HG03045 (cell line): Measurements from ENCODE around the gene MLN.

Source experiments
- ATAC-seq: cut with Tn5 transposase; IDR thresholded peaks from one replicate; pipeline ENCODE4 v1.9.1; 2021; ENCODE audit warnings: mild to moderate bottlenecking, moderate library complexity; ENCODE audit not compliant: unreplicated experiment

MLN gene

GRCh38 chr6:33774774-33775173, 29.0 kb downstream of the MLN start:
- ATAC-seq = no peak

DNA sequence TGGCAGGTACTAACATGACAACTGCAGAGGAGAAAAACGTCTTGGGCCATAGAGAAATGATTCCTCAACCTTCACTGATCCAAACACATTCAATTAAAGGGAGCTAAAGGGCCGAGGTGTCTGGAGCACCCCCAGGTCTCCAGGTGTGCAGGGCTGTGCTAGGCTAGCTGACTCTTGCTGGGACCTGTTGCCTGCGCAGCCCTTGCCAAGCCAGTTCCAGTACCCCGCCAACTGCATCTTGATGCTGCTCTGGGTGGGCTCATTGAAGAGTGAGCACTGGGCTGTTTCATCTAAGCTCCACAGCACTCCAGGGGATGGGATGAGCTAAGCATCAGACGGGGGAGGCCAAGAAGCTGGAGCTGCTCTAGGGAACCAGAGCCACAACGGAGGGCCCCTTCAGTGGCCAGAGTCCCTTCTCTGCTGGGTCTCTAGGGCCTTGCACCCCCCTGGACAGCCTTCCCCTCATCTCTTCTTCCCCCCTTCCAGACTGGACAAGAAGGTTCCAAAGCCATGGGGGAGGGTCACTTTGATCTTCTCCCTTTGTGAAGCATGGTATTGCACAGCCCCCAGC, 30.8 kb downstream of the MLN start:
- ATAC-seq = no peak

DNA sequence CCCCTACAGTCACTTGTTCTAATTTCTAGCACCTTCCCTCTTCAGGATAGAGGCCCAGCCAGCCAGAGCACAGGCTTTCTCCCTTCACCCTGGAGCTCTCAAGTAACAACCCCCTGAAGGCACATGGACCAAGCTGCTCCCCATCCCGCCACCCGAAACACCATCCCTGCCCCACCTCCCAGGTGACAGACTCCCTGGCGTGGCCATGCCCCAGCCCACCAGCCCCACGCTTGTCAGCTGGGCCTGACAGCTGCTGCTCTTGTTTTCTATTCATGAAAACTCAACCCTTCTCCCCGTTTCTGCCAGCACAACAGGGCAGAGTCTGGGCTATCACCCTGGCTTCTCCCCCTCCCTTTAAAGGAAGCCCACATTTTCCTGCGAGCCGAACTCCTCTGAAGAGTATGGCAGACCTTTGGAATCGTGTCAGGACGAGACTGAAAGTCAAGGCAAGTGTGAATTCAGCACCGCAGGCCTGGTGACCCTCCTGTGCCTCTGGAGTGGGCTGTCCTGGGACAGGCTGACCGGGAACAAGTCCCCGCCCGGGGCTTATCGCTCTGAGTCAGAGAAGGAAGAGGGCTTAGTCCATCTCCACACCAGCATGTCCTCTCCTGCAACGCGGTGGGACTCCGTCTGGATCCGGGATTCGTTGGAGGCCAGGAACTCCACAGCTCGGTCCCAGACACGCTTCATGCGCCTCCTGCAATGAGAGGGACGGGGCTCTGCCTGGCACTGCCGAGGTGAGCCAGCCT, 31.5 kb downstream of the MLN start:
- no peak for ATAC-seq

DNA sequence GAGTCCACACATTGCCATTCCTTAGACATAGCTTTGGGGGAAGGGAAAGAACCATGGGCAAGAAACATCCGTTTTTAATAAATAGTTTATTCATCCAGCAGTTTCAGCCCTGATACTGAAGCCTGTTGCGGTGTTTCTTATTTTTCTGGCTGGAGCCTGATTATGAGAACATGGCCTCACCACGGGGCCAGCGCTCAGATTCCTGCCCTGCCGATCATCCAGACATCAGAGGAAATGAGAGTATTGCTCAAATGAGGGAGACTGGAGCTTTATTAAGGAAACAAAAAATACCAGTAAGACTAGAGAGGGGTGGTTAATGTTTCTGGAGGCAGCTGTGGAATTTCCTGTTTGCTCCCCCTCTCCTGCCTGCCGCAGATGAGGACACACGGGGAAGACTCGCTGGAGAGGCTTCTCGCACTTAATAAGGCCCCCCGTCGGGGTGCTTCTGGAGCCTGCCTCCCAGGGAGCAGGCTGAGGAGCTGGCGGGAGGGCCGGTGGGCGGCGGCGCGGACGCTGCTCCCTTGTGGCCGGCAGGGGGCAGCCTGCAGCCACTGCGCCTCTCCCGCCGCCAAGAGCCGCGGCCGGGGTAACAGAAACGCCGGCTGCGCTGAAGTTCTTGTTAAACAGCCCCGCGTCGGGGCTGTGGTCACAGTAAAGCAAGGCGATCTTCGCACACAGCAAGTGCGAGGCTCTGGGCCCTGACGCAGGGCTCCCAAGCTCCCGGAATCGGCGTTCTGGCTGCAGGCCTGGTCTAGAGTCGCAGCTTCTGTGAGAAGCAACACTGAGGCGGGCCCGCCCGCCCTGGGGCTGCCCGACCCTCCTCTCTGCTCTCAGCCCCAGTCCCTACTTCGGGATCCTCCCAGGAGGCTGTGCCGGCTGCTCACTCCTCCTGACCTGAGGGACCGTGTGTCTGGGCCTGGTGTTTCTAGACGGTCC, 32.4 kb downstream of the MLN start:
- peak; percentile 48 for ATAC-seq

- ATAC-seq = no peak
Observed at GRCh38 chr6:33770833-33771145, 33.0 kb downstream of the MLN start.

GRCh38 chr6:33770124-33770832, 33.5 kb downstream of the MLN start:
- ATAC-seq = no peak

- ATAC-seq = no peak
Observed at GRCh38 chr6:33769248-33769821, 34.5 kb downstream of the MLN start.

DNA sequence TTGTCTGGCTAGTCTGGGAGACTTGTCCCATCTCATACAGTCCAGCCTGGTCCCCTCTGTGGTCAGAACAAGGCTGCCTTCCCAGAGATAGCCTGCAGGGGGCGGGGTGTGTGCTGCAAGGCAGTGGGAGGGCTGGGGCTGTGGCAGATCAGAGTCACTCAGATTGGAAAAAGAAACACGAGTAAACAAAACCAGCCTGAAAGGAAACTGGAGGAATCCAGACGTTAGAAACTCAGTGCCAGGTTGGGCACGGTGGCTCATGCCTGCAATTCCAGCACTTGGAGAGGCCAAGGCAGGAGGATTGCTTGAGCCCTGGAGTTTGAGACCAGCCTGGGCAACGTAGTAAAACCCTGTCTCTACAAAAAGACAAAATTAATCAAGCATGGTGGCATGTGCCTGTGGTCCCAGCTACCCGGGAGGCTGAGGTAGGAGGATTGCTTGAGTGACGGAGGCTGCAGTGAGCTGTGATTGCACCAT, 35.1 kb downstream of the MLN start:
- ATAC-seq = no peak

- ATAC-seq = no peak
Observed at GRCh38 chr6:33766921-33767907, 36.6 kb downstream of the MLN start.

- no peak for ATAC-seq
Observed at GRCh38 chr6:33765368-33765767, 38.4 kb downstream of the MLN start.

GRCh38 chr6:33764036-33764435, 39.8 kb downstream of the MLN start:
- no peak for ATAC-seq

DNA sequence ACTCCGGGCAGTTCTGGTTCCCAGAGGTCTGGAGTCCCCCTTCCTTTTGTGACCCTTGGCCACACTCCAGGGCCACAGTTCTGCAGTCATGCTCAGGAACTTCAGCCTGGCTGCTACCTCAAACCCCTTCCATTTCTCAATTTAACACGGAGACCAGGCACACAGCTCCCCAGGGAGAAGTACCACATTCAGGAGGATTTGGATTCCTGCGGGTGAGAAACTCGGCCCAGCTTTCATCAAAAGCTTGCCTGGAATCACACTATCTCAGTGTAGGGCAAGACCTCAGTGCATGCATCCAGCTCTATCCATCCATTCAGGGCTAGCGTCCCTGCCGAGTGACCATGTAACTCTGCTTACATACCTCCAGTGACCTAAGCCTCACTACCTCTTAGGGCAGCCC, 40.3 kb downstream of the MLN start:
- ATAC-seq = no peak

- ATAC-seq = no peak
Observed at GRCh38 chr6:33762713-33763112, 41.1 kb downstream of the MLN start.

DNA sequence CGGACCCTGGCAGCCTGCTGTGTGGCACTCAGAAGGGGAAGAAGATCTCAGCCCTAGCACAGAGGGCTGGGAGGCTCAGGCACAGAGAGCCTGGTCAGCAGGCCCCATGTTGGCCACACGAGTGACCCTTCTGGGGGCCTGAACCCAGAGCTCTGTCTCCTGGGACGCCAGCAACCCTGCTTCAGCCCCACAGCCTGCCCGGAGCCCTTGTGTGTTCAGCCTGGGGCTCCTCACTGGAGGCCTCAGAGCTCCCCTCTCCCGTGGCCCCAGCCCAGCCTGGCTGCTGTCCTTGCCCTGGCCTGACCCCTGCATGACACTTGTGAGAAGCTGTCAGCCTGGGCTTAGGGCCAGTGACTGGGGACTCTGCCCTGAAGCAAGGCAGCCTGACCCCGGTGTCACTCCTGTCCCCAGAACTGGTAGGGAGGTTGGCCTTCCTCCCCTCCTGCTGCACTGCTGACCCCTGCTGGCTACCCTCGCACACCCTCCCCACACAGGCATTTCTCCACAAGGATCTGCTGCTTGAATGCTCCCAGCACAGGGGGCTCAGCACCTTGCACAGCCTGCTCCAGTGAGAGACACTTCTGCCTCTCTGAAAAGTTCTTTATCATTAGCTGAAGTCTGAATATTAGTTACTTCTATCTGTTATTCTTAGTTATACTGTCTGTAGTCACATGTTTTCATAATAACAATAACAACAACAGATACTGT, 41.7 kb downstream of the MLN start:
- ATAC-seq = no peak

DNA sequence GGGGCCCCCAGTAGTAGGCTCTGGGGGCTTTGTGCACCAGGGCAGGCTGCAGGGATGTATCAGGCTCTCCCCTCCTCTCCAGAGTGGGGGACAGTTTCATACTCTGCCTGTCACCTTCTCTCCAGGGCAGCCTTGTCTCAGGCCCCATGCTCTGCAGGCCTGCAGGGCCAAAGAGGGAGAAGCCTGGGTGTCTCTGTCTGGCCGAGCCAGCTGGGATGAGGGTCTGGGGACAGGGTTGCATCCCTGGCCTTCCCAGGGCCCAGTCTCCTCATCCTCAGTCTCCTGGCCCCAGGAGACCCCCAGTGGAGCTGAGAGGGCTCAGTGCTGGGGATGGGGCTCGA, 42.3 kb downstream of the MLN start:
- ATAC-seq = no peak

DNA sequence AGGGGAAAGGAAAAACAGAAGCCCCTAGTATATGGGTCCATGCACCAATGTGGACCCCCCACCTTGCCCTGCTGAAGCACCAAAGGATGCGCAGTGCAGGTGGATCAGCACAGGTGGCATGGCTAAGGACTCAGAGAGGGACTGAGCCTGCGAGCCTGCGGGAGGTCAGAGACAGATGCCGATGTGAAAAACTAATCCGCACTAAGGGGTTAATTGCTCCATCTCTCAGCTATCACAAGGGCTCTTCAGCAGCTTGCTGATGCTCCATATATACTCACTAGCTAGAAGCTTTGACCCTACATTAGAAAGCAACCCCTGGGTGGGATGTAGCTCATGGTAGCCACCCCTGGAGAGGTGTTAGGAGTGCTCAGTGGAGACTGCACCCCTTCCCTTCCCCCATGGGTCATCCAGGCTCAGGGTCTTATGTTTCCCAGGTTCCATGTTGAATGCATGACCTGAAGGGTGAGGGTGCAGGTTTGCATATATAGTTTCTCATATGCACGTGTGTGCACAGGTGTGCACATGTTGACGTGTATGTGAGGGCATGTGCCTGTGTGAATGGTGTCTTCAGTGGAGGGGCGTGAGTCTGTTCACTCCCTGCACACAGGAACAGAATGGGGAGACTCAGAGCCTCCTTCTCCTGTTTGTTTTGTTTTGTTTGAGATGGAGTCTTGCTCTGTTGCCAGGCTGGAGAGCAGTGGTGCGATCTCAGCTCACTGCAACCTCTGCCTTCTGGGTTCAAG, 43.7 kb downstream of the MLN start:
- ATAC-seq = no peak

GRCh38 chr6:33758815-33759216, 45.0 kb downstream of the MLN start:
- ATAC-seq = no peak

DNA sequence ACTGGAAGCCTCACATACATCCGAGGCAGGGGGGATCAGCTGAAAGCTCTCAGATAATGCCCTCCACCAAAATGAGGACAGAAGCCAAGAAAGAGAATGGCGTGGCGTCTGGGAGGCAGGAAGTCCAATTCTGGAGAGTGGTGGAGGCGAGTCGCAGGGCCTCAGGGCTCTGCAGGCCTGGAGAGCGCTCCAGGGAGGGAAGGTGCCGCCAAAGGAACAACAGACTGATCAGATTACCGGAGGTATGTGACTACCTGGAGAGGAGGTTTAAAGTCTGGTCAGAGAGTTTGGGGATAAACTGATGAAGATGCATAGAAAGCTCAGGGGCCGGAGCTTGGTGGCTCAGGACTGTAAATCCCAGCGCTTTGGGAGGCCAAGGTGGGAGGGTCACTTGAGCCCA, 45.9 kb downstream of the MLN start:
- ATAC-seq = no peak
